HG03039 (cell line): Measurements from ENCODE around the gene DUSP6.

Experiments used
- ATAC-seq: cut with Tn5 transposase; IDR thresholded peaks from one replicate; pipeline ENCODE4 v1.9.1; 2021; ENCODE audit warnings: mild to moderate bottlenecking, moderate library complexity; ENCODE audit not compliant: unreplicated experiment

DUSP6 gene

GRCh38 chr12:89334548-89335169 is 17.6 kb downstream of the DUSP6 start:
- no peak for ATAC-seq

GRCh38 chr12:89333564-89334252 is 18.6 kb downstream of the DUSP6 start:
- ATAC-seq = peak; percentile 54

GRCh38 chr12:89328151-89329030 is 23.9 kb downstream of the DUSP6 start:
- ATAC-seq = no peak

GRCh38 chr12:89327486-89328094 is 24.7 kb downstream of the DUSP6 start:
- ATAC-seq = no peak

GRCh38 chr12:89326239-89327040 is 25.9 kb downstream of the DUSP6 start:
- ATAC-seq = no peak

GRCh38 chr12:89325495-89325894 is 26.8 kb downstream of the DUSP6 start:
- ATAC-seq = no peak

- no peak for ATAC-seq
Measured at GRCh38 chr12:89324437-89324836, 27.9 kb downstream of the DUSP6 start.

- ATAC-seq = no peak
Measured at GRCh38 chr12:89323568-89324218, 28.6 kb downstream of the DUSP6 start.

GRCh38 chr12:89320735-89321134 is 31.6 kb downstream of the DUSP6 start:
- ATAC-seq = no peak

- ATAC-seq = no peak
Measured at GRCh38 chr12:89319606-89320005, 32.7 kb downstream of the DUSP6 start.

GRCh38 chr12:89319122-89319521 is 33.2 kb downstream of the DUSP6 start:
- ATAC-seq = no peak

- no peak for ATAC-seq
Measured at GRCh38 chr12:89316705-89317139, 35.6 kb downstream of the DUSP6 start.

GRCh38 chr12:89314060-89314761 is 38.1 kb downstream of the DUSP6 start:
- ATAC-seq = no peak

GRCh38 chr12:89311703-89312293 is 40.5 kb downstream of the DUSP6 start:
- no peak for ATAC-seq

GRCh38 chr12:89309815-89310214 is 42.5 kb downstream of the DUSP6 start:
- no peak for ATAC-seq

GRCh38 chr12:89309440-89309802 is 42.9 kb downstream of the DUSP6 start:
- ATAC-seq = no peak

GRCh38 chr12:89307474-89308253 is 44.6 kb downstream of the DUSP6 start:
- ATAC-seq = no peak

- no peak for ATAC-seq
Measured at GRCh38 chr12:89306827-89307473, 45.4 kb downstream of the DUSP6 start.
